GM12872 (cell line): ENCODE data around the gene TERT.

Experiments used
- CTCF ChIP-seq: IDR thresholded peaks from 3 replicates; pipeline ENCODE4 v1.5.1; 2011; ENCODE audit warnings: low read depth, mild to moderate bottlenecking, low read length, moderate library complexity; ENCODE audit not compliant: insufficient read depth

Gene TERT

GRCh38 chr5:1295650-1296037 lies 776 bp upstream of the TERT start:
- no peak for TF ChIP-seq CTCF

- no peak for TF ChIP-seq CTCF
These were observed 548 bp downstream of the TERT start for GRCh38 chr5:1294206-1294834.

- no peak for TF ChIP-seq CTCF
These were observed 1.3 kb downstream of the TERT start for GRCh38 chr5:1293416-1294205.

- TF ChIP-seq CTCF, result no peak
These were observed 1.9 kb downstream of the TERT start for GRCh38 chr5:1292846-1293415.

- TF ChIP-seq CTCF, result no peak
These were observed 2.7 kb downstream of the TERT start for GRCh38 chr5:1292139-1292538.

GRCh38 chr5:1291611-1292080 lies 3.2 kb downstream of the TERT start:
- no peak for TF ChIP-seq CTCF
